Activated CD4-positive, alpha-beta T cell treated with anti-CD3 and anti-CD28 coated beads, Interleukin-10, Interleukin-2, amounts not matched to agents 100 ng/mL and 50 ng/mL, durations not matched to agents 16 hours and 8 hours (primary cell): ENCODE results near the gene PTTG1.
"Not testable (repeated sequence)": the region's sequence is repeated elsewhere in the genome, so short reads cannot be mapped to it uniquely, and the experiment has no call there.

Experiments
- DNase-seq: peaks from one replicate; pipeline ENCODE4 v3.0.0-alpha.2; 2020

The PTTG1 gene

GRCh38 chr5:160427607-160428006 is 6.0 kb downstream of the PTTG1 start:
- DNase-seq, result no peak

DNA sequence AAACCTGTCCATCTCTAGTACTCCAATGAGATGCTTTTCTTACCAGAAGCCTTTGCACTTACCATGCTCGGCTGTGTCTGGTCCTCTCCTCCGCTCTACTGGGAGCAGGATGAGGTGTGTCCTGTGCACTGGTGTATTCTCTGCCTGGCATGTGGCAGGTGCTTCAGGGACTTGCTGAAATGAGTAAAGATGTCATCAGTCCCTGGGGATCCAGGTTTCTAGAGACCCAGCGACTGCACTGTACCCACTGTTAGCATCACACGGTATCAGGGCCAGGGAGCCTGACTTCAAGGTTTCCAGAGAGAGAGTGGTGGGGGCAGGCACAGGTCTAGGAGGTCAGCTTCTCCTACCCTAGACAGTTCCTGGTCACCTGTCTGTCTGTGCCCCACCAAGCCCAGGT is 10.5 kb downstream of the PTTG1 start:
- DNase-seq, result no peak

DNA sequence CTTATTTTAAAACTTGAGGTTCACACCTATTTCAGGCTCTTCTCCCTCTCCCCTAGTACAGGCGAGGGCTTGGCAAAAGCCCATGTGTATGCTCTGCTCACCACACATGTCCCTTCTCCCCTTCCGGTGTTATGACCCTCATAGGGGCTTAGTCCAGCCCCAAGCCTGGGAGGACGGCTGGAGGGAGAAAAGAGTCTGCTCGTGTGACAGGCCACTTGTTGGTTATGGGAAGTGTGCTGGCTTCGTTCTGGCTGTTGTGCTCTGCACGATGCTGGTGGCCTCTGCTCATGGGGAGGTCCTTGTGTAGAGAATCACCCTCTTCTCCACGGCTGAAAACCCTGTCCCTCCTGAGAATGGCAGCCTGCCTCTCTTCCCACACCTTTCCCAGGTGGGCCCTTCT is 11.1 kb downstream of the PTTG1 start:
- DNase-seq, result no peak

GRCh38 chr5:160434022-160434531 is 12.4 kb downstream of the PTTG1 start:
- no peak for DNase-seq

DNA sequence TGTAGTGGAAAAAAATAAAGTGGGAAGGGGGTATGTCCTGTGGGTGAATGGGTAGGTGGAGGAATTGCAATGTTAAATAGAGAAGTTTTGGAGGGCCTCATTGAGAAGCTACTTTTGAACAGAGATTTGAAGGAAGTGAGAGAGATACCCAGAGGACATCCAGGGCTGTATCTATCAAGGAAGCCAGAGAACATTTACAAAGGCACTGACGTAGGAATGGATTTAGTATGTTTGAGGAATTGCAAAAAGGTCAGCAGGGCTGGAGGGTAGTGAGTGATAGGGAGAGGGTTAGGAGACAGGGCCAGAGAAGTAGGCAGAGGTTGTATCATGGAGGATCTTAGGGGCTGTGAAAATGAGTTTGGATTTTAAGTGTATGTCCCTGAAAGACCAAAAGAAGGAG is 13.9 kb downstream of the PTTG1 start:
- no peak for DNase-seq

- DNase-seq, result no peak
These were observed 14.4 kb downstream of the PTTG1 start for GRCh38 chr5:160436017-160436416.

GRCh38 chr5:160436661-160437060 is 15.0 kb downstream of the PTTG1 start:
- DNase-seq, result not testable (repeated sequence)

- DNase-seq, result no peak
These were observed 15.6 kb downstream of the PTTG1 start for GRCh38 chr5:160437271-160437670.

- DNase-seq, result peak; percentile 85
These were observed 16.9 kb downstream of the PTTG1 start for GRCh38 chr5:160438316-160439204.

DNA sequence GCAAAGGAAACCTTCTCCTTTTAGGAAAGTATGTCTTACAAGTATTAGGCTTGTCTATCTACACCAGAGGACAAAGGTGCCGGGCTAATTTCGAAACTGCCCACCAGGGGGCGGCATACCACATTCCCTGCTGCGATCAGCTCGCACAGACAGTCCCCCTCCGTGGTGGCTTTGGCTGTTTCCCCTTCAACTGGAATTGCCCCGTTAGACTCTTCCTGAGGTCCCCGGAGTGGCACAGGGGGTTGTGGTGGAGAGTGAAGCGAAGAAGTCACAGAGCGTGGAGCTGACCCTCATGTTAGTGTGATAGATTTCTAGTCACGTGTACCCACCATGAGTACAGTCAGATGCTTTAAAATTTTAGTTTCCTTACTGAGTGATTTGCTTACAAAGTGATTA is 17.5 kb downstream of the PTTG1 start:
- DNase-seq, result peak; percentile 91

- no peak for DNase-seq
These were observed 19.7 kb downstream of the PTTG1 start for GRCh38 chr5:160441311-160441781.

GRCh38 chr5:160442824-160443431 is 21.3 kb downstream of the PTTG1 start:
- no peak for DNase-seq

DNA sequence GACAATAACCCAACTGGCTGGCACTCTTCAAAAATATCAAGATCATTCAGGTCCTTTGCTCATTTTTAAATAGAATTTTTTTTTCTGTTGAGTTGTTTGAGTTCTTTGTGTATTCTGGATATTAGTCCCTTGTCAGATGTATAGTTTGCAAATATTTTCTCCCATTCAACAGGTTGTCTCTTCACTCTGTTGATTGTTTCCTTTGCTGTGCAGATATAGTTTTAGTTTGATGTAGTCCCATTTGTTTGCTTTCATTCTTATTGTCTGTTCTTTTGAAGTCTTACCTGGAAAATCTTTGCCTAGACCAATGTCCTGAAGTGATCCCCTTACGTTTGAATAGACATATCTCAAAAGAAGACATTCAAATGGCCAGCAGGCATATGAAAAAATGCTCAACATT is 22.8 kb downstream of the PTTG1 start:
- DNase-seq, result no peak

- no peak for DNase-seq
These were observed 23.5 kb downstream of the PTTG1 start for GRCh38 chr5:160445132-160445531.

- DNase-seq, result no peak
These were observed 24.1 kb downstream of the PTTG1 start for GRCh38 chr5:160445751-160446150.

DNA sequence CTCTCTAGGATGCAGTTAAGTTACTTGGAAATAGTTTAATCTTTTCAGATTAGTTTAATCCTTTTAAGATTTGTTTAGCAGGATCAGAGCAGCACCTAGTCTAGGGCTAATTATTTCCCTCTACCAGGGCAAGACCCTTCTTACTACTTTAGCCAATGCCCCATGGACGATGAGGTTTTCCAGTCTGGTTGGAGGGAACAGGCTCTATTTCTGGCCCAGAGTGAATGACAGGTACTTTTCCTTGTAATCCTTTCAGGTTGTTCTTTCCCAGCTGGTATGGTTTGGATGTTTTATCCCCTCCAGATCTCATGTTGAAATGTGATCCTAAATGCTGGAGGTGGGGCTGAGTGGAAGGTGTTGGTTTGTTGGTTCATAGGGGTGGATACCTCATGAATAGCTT is 27.2 kb downstream of the PTTG1 start:
- DNase-seq, result no peak

GRCh38 chr5:160449458-160449857 is 27.8 kb downstream of the PTTG1 start:
- no peak for DNase-seq

DNA sequence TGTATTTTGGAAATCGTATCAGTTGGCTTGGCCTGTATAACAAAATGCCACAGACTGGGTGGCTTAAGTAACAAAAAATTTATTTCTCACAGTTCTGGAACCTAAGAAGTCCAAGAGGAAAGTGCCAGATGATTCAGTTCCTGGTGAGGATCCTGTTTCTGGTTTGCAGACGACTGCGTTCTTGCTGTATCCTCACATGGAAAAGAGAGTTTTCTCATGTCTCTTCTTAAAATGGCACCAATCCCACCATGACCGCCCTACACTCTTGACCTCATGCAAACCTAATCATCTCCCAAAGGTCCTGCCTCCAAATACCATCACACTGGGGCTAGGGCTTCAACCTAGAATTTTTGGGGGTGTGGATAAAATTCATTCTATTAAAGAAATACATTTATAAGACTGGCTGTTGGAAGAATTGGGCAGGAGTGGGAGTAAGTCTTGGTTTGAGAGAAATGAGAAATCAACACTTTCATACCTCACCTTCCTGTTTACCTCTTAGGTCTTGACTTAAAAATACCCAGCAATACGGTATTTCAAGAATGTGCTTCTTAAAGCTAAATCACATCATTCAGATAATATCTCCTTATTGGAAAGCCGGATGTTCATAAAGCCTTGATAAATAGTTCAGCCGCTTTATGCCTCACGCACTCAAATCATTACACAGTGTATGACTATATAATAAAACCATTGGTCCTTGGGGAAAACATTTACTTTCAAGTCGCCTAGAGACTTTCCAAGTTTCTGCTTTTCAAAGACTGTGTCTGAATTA is 28.7 kb downstream of the PTTG1 start:
- no peak for DNase-seq

GRCh38 chr5:160451281-160451680 is 29.6 kb downstream of the PTTG1 start:
- no peak for DNase-seq

GRCh38 chr5:160452036-160452435 is 30.4 kb downstream of the PTTG1 start:
- no peak for DNase-seq

DNA sequence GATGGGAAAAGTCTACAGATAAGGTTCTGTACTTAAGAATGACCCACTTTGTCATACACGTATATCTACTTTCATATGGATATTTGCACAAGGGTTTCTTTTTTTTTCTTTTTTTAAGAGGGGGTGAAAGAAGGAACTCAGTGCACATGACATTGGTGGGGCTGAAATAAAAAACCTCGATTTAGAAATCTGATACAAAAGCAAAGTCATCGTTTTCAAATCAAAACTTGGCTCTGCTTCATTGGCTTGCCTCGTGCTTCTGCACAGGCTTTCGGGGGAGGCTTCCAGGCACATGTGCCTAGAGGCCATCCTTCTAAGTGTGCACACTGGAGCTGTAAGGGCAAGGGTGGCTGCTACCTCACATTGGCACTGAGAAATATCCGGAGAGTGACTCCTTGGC is 31.1 kb downstream of the PTTG1 start:
- DNase-seq, result no peak

DNA sequence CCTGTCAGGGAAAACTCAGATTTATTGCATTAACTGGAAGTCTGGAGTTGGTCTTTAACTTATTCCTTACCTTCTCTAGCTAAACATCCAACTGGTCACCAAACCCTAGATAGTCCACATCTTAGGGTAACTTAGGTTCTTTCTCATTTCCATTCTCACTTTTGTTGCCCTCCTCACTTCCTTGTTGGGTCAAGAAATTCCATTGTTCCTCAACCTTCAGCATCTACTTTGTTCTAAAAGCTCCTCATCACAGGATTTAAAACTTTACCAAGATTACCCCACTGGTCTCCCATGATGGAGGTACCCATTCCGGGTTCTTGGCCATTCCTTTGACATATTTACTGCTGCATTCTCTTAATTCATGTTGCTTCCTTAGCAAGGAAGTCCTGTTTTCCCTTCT is 32.1 kb downstream of the PTTG1 start:
- DNase-seq, result no peak

GRCh38 chr5:160455600-160455999 is 33.9 kb downstream of the PTTG1 start:
- DNase-seq, result no peak
